DND-41 (cell line): Measurements from ENCODE around the gene USP50.

ENCODE experiments used
- ATAC-seq: fragments of 200-7000 bp; cut with Tn5 transposase; 3 replicates; pipeline ENCODE4 v1.9.1; 2021; ENCODE audit warnings: low read depth; ENCODE audit not compliant: insufficient read depth
- DNase-seq: peaks from one replicate; pipeline ENCODE4 v3.0.0-alpha.2; 2020
- H2AFZ ChIP-seq: 2 replicates; pipeline ENCODE4 v1.6.0; 2012; ENCODE audit warnings: low read depth, low read length
- H3K27ac ChIP-seq: 2 replicates; pipeline ENCODE4 v1.5.1; 2012; ENCODE audit warnings: low read length, inconsistent platforms
- H3K27me3 ChIP-seq: fragments of 200-600 bp; sonication (generic); 2 replicates; pipeline ENCODE4 v1.6.0; 2012; ENCODE audit warnings: low read length, mild to moderate bottlenecking, inconsistent platforms; ENCODE audit not compliant: insufficient read depth, poor library complexity
- H3K36me3 ChIP-seq: 2 replicates; pipeline ENCODE4 v1.5.1; 2012; ENCODE audit warnings: low read length, inconsistent platforms; ENCODE audit not compliant: insufficient read depth
- H3K4me1 ChIP-seq: 2 replicates; pipeline ENCODE4 v1.5.1; 2012; ENCODE audit warnings: mild to moderate bottlenecking, low read length; ENCODE audit not compliant: insufficient read depth
- H3K4me2 ChIP-seq: 2 replicates; pipeline ENCODE4 v1.6.0; 2012; ENCODE audit warnings: mild to moderate bottlenecking, moderate library complexity, low read length, inconsistent platforms; ENCODE audit not compliant: insufficient read depth
- H3K4me3 ChIP-seq, 2 experiments: fragments of 200-600 bp in 1 of 2; shearing (Covaris generic) in 1 of 2; 2 replicates each; pipeline ENCODE4 v1.5.1; 2012 to 2016; ENCODE audit warnings: inconsistent platforms in 2 of 2, low read length in 2 of 2, mild to moderate bottlenecking in 2 of 2, low read depth in 1 of 2, moderate library complexity in 1 of 2
- H3K79me2 ChIP-seq: 2 replicates; pipeline ENCODE4 v1.6.0; 2012; ENCODE audit warnings: low read length, inconsistent platforms; ENCODE audit not compliant: insufficient read depth
- H3K9ac ChIP-seq: 2 replicates; pipeline ENCODE4 v1.6.0; 2012; ENCODE audit warnings: low read depth, mild to moderate bottlenecking, inconsistent platforms, low read length, moderate library complexity
- H3K9me3 ChIP-seq: 2 replicates; pipeline ENCODE4 v1.5.1; 2012; ENCODE audit warnings: low read length, moderate library complexity, mild to moderate bottlenecking, inconsistent platforms; ENCODE audit not compliant: insufficient read depth, severe bottlenecking
- H4K20me1 ChIP-seq: 2 replicates; pipeline ENCODE4 v1.6.0; 2012; ENCODE audit warnings: low read length; ENCODE audit not compliant: insufficient read depth
- EZH2 ChIP-seq: IDR thresholded peaks from 3 replicates; pipeline ENCODE4 v1.6.1; 2012; ENCODE audit warnings: borderline replicate concordance, low read depth, mild to moderate bottlenecking, moderate library complexity, low read length, inconsistent platforms; ENCODE audit not compliant: severe bottlenecking
- TF ChIP-seq, protein P1 (sequence below): IDR thresholded peaks from 2 replicates; pipeline ENCODE4 v1.5.1; 2012; ENCODE audit warnings: borderline replicate concordance, low read length, moderate library complexity, mild to moderate bottlenecking; ENCODE audit not compliant: poor library complexity, severe bottlenecking; ENCODE audit errors: extremely low read depth

USP50 gene

DNA sequence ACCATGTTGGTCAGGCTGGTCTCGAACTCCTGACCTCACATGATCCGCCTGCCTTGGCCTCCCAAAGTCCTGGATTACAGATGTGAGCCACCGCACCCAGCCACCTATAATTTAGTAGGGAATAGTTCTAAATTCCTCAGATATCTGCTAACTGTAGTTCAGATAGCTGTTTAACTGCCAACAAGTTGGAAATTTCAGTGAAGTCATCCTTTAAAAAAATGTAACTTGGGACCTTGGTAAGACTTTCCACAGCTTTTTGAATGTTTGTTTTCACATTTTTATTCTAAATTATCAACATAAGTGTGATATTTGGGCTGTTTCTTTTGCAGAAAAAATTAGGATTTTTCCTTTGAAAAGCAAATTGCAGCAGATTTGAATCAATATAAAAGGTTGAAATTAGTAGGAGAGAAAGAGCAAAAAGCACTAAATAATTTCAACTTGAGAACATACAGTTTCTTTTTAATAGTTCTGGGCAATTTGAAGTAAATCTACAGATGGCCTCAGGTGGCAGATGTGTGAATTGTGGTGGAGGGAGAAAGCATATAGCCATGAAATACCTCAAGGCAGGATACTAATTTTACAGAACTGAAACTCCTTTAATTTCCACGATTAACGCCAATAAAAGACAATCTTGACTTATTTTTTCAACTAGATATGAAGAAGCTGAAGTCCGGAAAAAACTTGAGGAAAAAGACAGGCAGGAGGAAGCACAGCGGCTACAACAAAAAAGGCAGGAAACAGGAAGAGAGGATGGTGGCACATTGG lies 87.9 kb downstream of the USP50 start:
- Histone ChIP-seq H4K20me1 (no peaks in the 10 kb centered on the region), H3K4me3 (no peak overlapping the region), H3K4me2 (no peak overlapping the region), H3K27me3 (no peaks in the 10 kb centered on the region), H3K9ac (no peak overlapping the region), H3K4me1 (no peaks in the 10 kb centered on the region), H3K36me3 (peaks cover 40% of the 10 kb centered on the region), H3K9me3 (no peaks in the 10 kb centered on the region), H3K27ac (no peak overlapping the region), H2AFZ (no peak overlapping the region), H3K79me2 (0 out of 2 replicates have a peak, but pooled peaks cover 1% of the 10 kb centered on the region)
- ATAC-seq (no peak), DNase-seq (no peak)
- no peak for TF ChIP-seq EZH2
- TF ChIP-seq, protein P1, sequence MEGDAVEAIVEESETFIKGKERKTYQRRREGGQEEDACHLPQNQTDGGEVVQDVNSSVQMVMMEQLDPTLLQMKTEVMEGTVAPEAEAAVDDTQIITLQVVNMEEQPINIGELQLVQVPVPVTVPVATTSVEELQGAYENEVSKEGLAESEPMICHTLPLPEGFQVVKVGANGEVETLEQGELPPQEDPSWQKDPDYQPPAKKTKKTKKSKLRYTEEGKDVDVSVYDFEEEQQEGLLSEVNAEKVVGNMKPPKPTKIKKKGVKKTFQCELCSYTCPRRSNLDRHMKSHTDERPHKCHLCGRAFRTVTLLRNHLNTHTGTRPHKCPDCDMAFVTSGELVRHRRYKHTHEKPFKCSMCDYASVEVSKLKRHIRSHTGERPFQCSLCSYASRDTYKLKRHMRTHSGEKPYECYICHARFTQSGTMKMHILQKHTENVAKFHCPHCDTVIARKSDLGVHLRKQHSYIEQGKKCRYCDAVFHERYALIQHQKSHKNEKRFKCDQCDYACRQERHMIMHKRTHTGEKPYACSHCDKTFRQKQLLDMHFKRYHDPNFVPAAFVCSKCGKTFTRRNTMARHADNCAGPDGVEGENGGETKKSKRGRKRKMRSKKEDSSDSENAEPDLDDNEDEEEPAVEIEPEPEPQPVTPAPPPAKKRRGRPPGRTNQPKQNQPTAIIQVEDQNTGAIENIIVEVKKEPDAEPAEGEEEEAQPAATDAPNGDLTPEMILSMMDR, result no peak

DNA sequence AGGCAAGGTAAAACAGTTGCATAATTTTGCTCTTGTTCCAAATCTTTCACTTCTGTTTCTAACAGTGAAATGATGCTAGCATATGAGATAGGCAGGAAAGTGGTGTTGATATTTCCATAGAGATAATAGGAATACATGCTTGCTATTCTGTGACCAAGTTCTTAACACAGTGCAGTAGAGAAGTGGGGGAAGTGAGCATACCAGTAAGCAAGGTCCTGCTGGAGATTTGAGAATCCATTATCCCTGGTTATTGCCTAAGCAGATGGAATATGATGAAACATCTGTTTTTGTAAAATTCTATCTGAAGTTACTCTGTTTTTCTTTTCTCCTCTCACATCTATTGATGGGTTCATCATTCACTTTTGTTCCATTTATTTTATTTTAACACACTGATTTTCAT lies 93.5 kb downstream of the USP50 start:
- Histone ChIP-seq H3K36me3 (peaks cover 40% of the 10 kb centered on the region), H3K79me2 (0 out of 2 replicates have a peak, but pooled peaks cover 1% of the 10 kb centered on the region), H3K9me3 (no peaks in the 10 kb centered on the region), H4K20me1 (no peaks in the 10 kb centered on the region), H3K27ac (no peak overlapping the region), H2AFZ (no peak overlapping the region), H3K4me3 (no peak overlapping the region), H3K4me2 (no peak overlapping the region), H3K27me3 (no peaks in the 10 kb centered on the region), H3K9ac (no peak overlapping the region), H3K4me1 (no peaks in the 10 kb centered on the region)
- no peak for ATAC-seq
- TF ChIP-seq, protein P1, result no peak
- no peak for TF ChIP-seq EZH2
- no peak for DNase-seq
